ENCODE measurements around the gene MTPN. TPM values are rescaled to one million over a fixed set of nuclear protein-coding genes. Genes with fewer than 3 reads are reported as not detected.

MTPN gene
- total RNA-seq, 1 experiment from 2014 or later, result 98.2 TPM

GRCh38 chr7:135938086-135938485 is 39.1 kb downstream of the MTPN start:
- Histone ChIP-seq H3K4me1 (ENCODE audit: insufficient read depth, low read length) (no peaks in the 10 kb centered on the region; the same call in 1 of the 2 replicates), H3K4me2 (ENCODE audit: insufficient read depth, insufficient read length, low read length) (no peak overlapping the region), H3K27me3 (ENCODE audit: insufficient read depth, low read length) (no peaks in the 10 kb centered on the region), H4K5ac (ENCODE audit: insufficient read length, low read depth, low read length) (no peak overlapping the region), H3K18ac (ENCODE audit: insufficient read length, low read depth, low read length) (no peak overlapping the region), H3K9me3 (ENCODE audit: control insufficient read depth, low read depth, low read length) (no peaks in the 10 kb centered on the region), H3K4ac (ENCODE audit: low read depth, low read length) (no peak overlapping the region), H4K91ac (ENCODE audit: insufficient read length, low read depth, low read length) (no peak overlapping the region), H3T11ph (ENCODE audit: low read length) (no peak overlapping the region), H2AK5ac (ENCODE audit: insufficient read length, low read length) (no peak overlapping the region), H2BK12ac (ENCODE audit: insufficient read length, low read depth, low read length) (no peak overlapping the region), H4K8ac (replicated peaks; ENCODE audit: insufficient read length, low read depth, low read length) (no peak overlapping the region), H3K14ac (ENCODE audit: insufficient read depth, low read length) (no peak overlapping the region), H2BK120ac (ENCODE audit: low read depth, low read length, poor library complexity, severe bottlenecking) (no peak overlapping the region), H4K20me1 (ENCODE audit: control insufficient read depth, insufficient read depth, insufficient read length) (no peaks in the 10 kb centered on the region), H3K79me1 (ENCODE audit: insufficient read depth, low read depth, low read length, poor library complexity, severe bottlenecking) (peaks cover 3% of the 10 kb centered on the region), H3K9ac (ENCODE audit: extremely low read depth, insufficient read length, low read length) (no peak overlapping the region), H3K23ac (ENCODE audit: insufficient read length, low read depth, low read length) (no peak overlapping the region), H2BK20ac (ENCODE audit: low read depth, low read length, poor library complexity, severe bottlenecking) (no peak overlapping the region), H3K79me2 (ENCODE audit: insufficient read depth, low read length) (peaks cover 2% of the 10 kb centered on the region; the same call in 1 of the 2 replicates), H3K27ac (ENCODE audit: insufficient read length, low read depth, low read length) (no peak overlapping the region), H3K23me2 (ENCODE audit: insufficient read length, low read depth, low read length, poor library complexity, severe bottlenecking) (no peaks in the 10 kb centered on the region), H2AFZ (ENCODE audit: low read length) (no peak overlapping the region), H2BK15ac (ENCODE audit: low read depth, low read length) (no peak overlapping the region), H2BK5ac (ENCODE audit: insufficient read length, low read length) (no peak overlapping the region), H3K56ac (ENCODE audit: insufficient read length, low read depth, low read length) (no peak overlapping the region)
- no peak for DNase-seq
- peaks cover 19 to 27% of the 10 kb centered on the region in 2 experiments for H3K4me1 Mint-ChIP-seq
- H3K4me3 Mint-ChIP-seq, result no peak overlapping the region
- no peak overlapping the region for H3K27ac Mint-ChIP-seq
- no peaks in the 10 kb centered on the region for H3K9me3 Mint-ChIP-seq
- H3K36me3 Mint-ChIP-seq (ENCODE audit: insufficient read depth in 1 of 3, low read depth in 3 of 3), result no peaks in the 10 kb centered on the region
- TF ChIP-seq CTCF (conservative IDR thresholded peaks at IDR 0.05), result no peak
- H3K27me3 Mint-ChIP-seq (ENCODE audit: low read depth), result no peaks in the 10 kb centered on the region

Measured in H9 (cell line).